ENCODE results near the gene CEP85.
A peak's percentile ranks its signal among the peaks of the same experiment; 100 is the strongest.

CEP85 gene

GRCh38 chr1:26189751-26190275 is 44.2 kb upstream of the CEP85 start:
- ChIA-PET POLR2A (interaction anchor here (1.0 to 2.8 kb wide), 2 partner anchors 20 to 44 kb away, joined by 6 to 8 read pairs; partner anchors contain the start of genes CEP85 and ZNF593), CTCF (interaction anchor here (0.5 to 2.8 kb wide), 5 partner anchors 16 to 300 kb away, joined by 3 to 11 read pairs (median 3); partner anchors contain the start of gene CEP85)
- no peak for DNase-seq (ENCODE audit: extremely low spot score)
- no peak for TF ChIP-seq FOXA1 (IDR thresholded peaks at IDR 0.05)
- no peak for TF ChIP-seq SUZ12 (IDR thresholded peaks at IDR 0.05)
- TF ChIP-seq HDGF (IDR thresholded peaks at IDR 0.05; ENCODE audit: borderline replicate concordance): no peak
- TF ChIP-seq BHLHE40 (IDR thresholded peaks at IDR 0.05; ENCODE audit: borderline replicate concordance): no peak
- no peak for TF ChIP-seq PKNOX1 (IDR thresholded peaks at IDR 0.05)
- TF ChIP-seq LEF1 (IDR thresholded peaks at IDR 0.05; ENCODE audit: borderline replicate concordance): no peak
- no peak for TF ChIP-seq NFRKB (IDR thresholded peaks at IDR 0.05)
- TF ChIP-seq SP1 (IDR thresholded peaks at IDR 0.05): no peak
- TF ChIP-seq TARDBP (IDR thresholded peaks at IDR 0.05): no peak
- no peak for TF ChIP-seq L3MBTL2 (conservative IDR thresholded peaks at IDR 0.05)
- TF ChIP-seq ZNF384 (IDR thresholded peaks at IDR 0.05): no peak
- TF ChIP-seq ELF4 (IDR thresholded peaks at IDR 0.05): no peak

- ChIA-PET CTCF (interaction anchor here (0.5 to 2.8 kb wide), 5 partner anchors 16 to 300 kb away, joined by 3 to 11 read pairs (median 3); partner anchors contain the start of gene CEP85), POLR2A (interaction anchor here (1.0 to 2.8 kb wide), 2 partner anchors 21 to 44 kb away, joined by 6 to 8 read pairs; partner anchors contain the start of genes CEP85 and ZNF593)
- TF ChIP-seq SP1 (IDR thresholded peaks at IDR 0.05): no peak
- TF ChIP-seq NFRKB (IDR thresholded peaks at IDR 0.05): no peak
- no peak for TF ChIP-seq CTBP1 (IDR thresholded peaks at IDR 0.05; ENCODE audit: borderline replicate concordance)
- peak; percentile 59 for DNase-seq (ENCODE audit: extremely low spot score)
These were observed 43.5 kb upstream of the CEP85 start, which contains the start of gene CATSPER4 for GRCh38 chr1:26190373-26190987. CATSPER4 (plus strand) TSS chr1:26190602; CDS start chr1:26190628, 26 bp downstream.

- CTCF ChIA-PET: interaction anchor here (2.8 kb wide), 1 partner anchor 42 kb away, joined by 11 read pairs; the partner anchor contains the start of gene CEP85
- DNase-seq (ENCODE audit: extremely low spot score): no peak
- TF ChIP-seq LEF1 (IDR thresholded peaks at IDR 0.05; ENCODE audit: borderline replicate concordance): no peak
- TF ChIP-seq NFRKB (IDR thresholded peaks at IDR 0.05): no peak
- no peak for TF ChIP-seq FOXA1 (IDR thresholded peaks at IDR 0.05)
- TF ChIP-seq BHLHE40 (IDR thresholded peaks at IDR 0.05; ENCODE audit: borderline replicate concordance): no peak
- no peak for TF ChIP-seq SUZ12 (IDR thresholded peaks at IDR 0.05)
- no peak for TF ChIP-seq CTBP1 (IDR thresholded peaks at IDR 0.05; ENCODE audit: borderline replicate concordance)
- no peak for TF ChIP-seq FOXK2 (IDR thresholded peaks at IDR 0.05)
- TF ChIP-seq ARNT (IDR thresholded peaks at IDR 0.05): no peak
- TF ChIP-seq PKNOX1 (IDR thresholded peaks at IDR 0.05): no peak
- TF ChIP-seq ZNF384 (IDR thresholded peaks at IDR 0.05): no peak
- POLR2A ChIA-PET: no interaction called here
These were observed 42.3 kb upstream of the CEP85 start for GRCh38 chr1:26191739-26192138.

- ChIA-PET CTCF (no interaction called here), POLR2A (no interaction called here)
- no peak for DNase-seq (ENCODE audit: extremely low spot score)
- no peak for TF ChIP-seq FOXA1 (IDR thresholded peaks at IDR 0.05)
- no peak for TF ChIP-seq L3MBTL2 (conservative IDR thresholded peaks at IDR 0.05)
- TF ChIP-seq CTBP1 (IDR thresholded peaks at IDR 0.05; ENCODE audit: borderline replicate concordance): no peak
- no peak for TF ChIP-seq NFRKB (IDR thresholded peaks at IDR 0.05)
- TF ChIP-seq FOXK2 (IDR thresholded peaks at IDR 0.05): no peak
- TF ChIP-seq SUZ12 (IDR thresholded peaks at IDR 0.05): no peak
- no peak for TF ChIP-seq TARDBP (IDR thresholded peaks at IDR 0.05)
- no peak for TF ChIP-seq BHLHE40 (IDR thresholded peaks at IDR 0.05; ENCODE audit: borderline replicate concordance)
- no peak for TF ChIP-seq ZNF384 (IDR thresholded peaks at IDR 0.05)
- TF ChIP-seq LEF1 (IDR thresholded peaks at IDR 0.05; ENCODE audit: borderline replicate concordance): no peak
- TF ChIP-seq ARNT (IDR thresholded peaks at IDR 0.05): no peak
- no peak for TF ChIP-seq ELF4 (IDR thresholded peaks at IDR 0.05)
- TF ChIP-seq PKNOX1 (IDR thresholded peaks at IDR 0.05): no peak
- TF ChIP-seq SP1 (IDR thresholded peaks at IDR 0.05): no peak
- TF ChIP-seq HDGF (IDR thresholded peaks at IDR 0.05; ENCODE audit: borderline replicate concordance): no peak
- no peak for TF ChIP-seq FOXM1 (IDR thresholded peaks at IDR 0.05; ENCODE audit: borderline replicate concordance)
These were observed 38.2 kb upstream of the CEP85 start for GRCh38 chr1:26195805-26196204.

GRCh38 chr1:26197301-26197700 is 36.7 kb upstream of the CEP85 start:
- CTCF ChIA-PET: no interaction called here

More at GRCh38 chr1:26197301-26197700, 36.7 kb upstream of the CEP85 start:
- TF ChIP-seq TARDBP (IDR thresholded peaks at IDR 0.05) (no peak), BHLHE40 (IDR thresholded peaks at IDR 0.05; ENCODE audit: borderline replicate concordance) (no peak), LEF1 (IDR thresholded peaks at IDR 0.05; ENCODE audit: borderline replicate concordance) (no peak), SUZ12 (IDR thresholded peaks at IDR 0.05) (no peak), ZNF384 (IDR thresholded peaks at IDR 0.05) (no peak), HDGF (IDR thresholded peaks at IDR 0.05; ENCODE audit: borderline replicate concordance) (no peak), SP1 (IDR thresholded peaks at IDR 0.05) (no peak), FOXK2 (IDR thresholded peaks at IDR 0.05) (no peak), PKNOX1 (IDR thresholded peaks at IDR 0.05) (no peak), ARNT (IDR thresholded peaks at IDR 0.05) (no peak), FOXM1 (IDR thresholded peaks at IDR 0.05; ENCODE audit: borderline replicate concordance) (no peak), ELF4 (IDR thresholded peaks at IDR 0.05) (no peak)
- DNase-seq (ENCODE audit: extremely low spot score): no peak
- POLR2A ChIA-PET: no interaction called here

Measured in HEK293T (cell line).